T47D (cell line): Measurements from ENCODE around the gene PAF1.

ENCODE experiments used
- DNase-seq, 2 experiments: peaks; one replicate each; pipeline versions ENCODE4 v3.0.0 to v3.0.0-alpha.2; 2011 to 2012; ENCODE audit warnings: low read depth in 1 of 2, low spot score in 1 of 2
- JUND ChIP-seq: IDR thresholded peaks from 2 replicates; pipeline ENCODE4 v1.6.1; 2012; ENCODE audit warnings: low read depth
- in situ Hi-C: cut with HindIII; loops from 2 replicates; pipeline ENCODE4 v1.10.0; 2016; ENCODE audit warnings: low sequenced_read_pairs, low pct_unique_long_range_greater_than_20kb

The PAF1 gene

DNA sequence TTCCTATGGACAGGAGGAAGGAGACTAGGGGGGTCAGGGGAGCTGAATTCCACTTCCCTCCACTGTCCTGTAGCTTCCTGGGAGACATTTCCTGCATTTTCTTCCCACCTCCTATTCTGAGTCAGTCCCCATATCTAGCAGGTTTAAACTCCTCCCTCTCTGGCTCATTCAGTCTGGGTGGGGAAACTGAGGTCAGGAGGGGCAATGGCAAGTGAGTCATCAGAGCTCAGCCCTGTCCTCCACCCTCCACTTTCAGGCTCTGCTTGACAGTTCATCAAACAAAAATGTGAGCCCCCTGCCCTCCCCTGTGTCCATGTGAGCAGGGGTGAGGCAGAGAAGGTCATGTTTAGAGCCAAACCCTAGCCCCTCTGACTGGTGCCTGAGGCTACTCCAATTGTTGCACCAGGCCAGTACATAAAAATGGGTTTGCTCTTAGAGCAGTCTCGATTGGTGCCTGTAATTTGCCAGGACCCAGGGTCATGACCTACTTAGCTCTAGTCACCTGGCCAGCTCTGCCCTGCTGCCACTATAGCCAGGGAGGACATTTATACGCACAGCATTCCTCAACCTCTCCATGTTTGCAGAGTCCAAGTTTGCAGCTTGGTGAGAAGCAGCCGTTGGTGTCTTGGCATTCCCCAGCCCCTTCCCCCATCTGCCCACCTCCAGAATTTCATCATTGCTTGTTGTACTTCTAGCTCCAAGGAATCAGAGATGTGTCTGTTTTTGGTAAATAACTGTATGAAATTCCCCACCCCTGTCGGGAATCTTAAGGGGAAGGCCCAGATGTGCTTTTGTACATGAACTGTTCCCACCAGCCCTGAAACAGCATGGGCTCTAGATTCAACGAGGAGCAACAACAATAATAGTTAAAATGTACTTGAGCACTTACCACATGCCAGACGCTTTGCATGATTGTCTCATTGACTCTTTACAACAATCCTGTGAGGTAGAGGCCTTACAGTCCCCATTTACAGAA lies 27.9 kb downstream of the PAF1 start:
- in situ Hi-C loops, result no loop called here
- no peak for TF ChIP-seq JUND
- DNase-seq, result no peak

- in situ Hi-C loops, result no loop called here
- no peak for DNase-seq
- TF ChIP-seq JUND, result no peak
Observed at GRCh38 chr19:39360599-39360998, 30.3 kb downstream of the PAF1 start.

DNA sequence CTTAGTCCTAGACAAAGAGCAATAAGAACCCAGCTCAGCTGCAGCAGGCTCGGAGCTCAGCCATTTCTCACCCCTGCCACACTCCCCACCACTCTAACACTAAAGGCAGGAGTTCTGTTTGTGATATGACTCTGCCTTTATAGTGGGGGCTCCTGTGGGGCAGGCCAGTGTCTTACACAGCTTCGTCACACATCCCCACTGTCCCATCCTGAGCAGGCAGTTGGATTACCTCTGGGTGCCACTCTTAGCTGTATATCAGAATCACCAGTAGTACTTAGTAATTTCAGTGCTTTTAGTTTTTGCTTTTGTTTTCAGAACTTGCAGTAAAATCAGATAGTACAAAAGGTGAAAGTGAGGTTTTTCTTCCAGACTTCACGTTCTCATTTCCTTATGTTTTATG lies 31.9 kb downstream of the PAF1 start:
- DNase-seq, result no peak
- TF ChIP-seq JUND, result no peak
- in situ Hi-C loops, result no loop called here

- DNase-seq, result no peak
Observed at GRCh38 chr19:39356647-39357046, 34.3 kb downstream of the PAF1 start.

DNA sequence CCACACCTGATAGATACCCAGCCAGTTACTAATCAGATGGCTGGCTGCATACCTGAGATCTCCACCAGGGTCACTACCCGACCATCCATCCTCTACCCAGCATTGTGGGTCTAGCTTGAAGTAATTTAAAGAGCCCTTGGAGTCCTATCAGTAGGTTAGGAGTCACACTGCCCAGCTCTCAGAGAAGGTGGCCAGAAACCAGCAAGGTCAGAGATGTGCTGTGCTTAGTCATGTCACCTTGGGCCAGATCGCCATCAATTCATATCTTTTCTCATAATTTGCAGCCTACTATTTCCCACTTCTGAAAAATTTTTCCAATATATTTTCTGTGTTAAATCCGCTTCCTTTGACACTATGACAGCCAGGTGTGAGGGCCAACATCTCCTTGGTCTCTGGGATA lies 34.8 kb downstream of the PAF1 start:
- no peak for TF ChIP-seq JUND
- in situ Hi-C loops, result no loop called here

More at GRCh38 chr19:39356647-39357046, 34.3 kb downstream of the PAF1 start:
- no peak for TF ChIP-seq JUND
- in situ Hi-C loops, result no loop called here

GRCh38 chr19:39355253-39355652 lies 35.7 kb downstream of the PAF1 start:
- no peak for TF ChIP-seq JUND
- in situ Hi-C loops, result no loop called here
- no peak for DNase-seq

More for the DNA sequence above, 34.8 kb downstream of the PAF1 start:
- no peak for DNase-seq

- DNase-seq, result no peak
- no peak for TF ChIP-seq JUND
- in situ Hi-C loops, result no loop called here
Observed at GRCh38 chr19:39352381-39353255, 38.3 kb downstream of the PAF1 start.

- no peak for DNase-seq
- in situ Hi-C loops, result no loop called here
- TF ChIP-seq JUND, result no peak
Observed at GRCh38 chr19:39351537-39352064, 39.3 kb downstream of the PAF1 start.

GRCh38 chr19:39350156-39350555 lies 40.8 kb downstream of the PAF1 start:
- DNase-seq, result no peak
- TF ChIP-seq JUND, result no peak
- in situ Hi-C loops, result no loop called here

DNA sequence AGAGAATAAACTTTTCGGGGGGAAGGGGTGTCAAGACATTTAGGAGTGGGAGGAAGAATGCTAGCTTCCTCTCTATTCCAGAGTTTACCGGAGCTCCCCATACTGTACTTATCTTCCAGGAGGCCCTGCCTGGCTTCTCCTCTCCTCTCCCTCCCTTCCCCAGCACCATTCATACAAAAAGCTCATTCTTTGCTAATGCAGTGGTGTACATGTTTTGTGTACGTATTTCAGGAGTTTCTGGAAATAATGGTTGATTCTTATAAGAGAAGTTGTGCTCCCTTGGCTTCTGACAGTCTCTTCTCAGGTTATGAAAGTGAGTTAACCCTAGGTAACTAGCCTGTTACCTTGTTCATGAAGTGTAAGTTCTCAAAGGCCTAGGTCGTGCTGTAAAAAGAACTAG lies 41.6 kb downstream of the PAF1 start:
- in situ Hi-C loops, result no loop called here
- no peak for TF ChIP-seq JUND
- DNase-seq, result no peak

- TF ChIP-seq JUND, result no peak
- DNase-seq, result no peak
- in situ Hi-C loops, result no loop called here
Observed at GRCh38 chr19:39347332-39348164, 43.4 kb downstream of the PAF1 start.

DNA sequence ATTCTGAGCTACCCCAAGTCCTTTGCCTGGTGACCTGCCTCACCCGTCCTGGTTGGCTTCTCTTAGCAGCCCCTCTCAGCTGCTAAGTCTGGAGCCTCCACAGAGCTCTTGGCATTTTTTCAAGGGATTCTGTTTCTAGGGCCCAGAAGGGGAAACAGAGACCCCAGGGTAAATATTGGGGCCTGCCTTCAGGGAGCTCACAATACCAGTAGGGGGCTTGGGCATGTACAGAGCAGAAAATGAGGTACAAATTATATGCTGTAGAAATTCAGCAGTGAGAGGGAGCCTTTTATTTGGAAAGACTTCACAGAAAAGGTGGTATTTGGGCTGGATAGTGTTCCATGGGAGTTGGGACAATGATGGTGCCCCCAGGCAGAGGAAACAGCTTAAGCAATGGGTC lies 45.0 kb downstream of the PAF1 start:
- in situ Hi-C loops, result no loop called here
- TF ChIP-seq JUND, result no peak
- DNase-seq, result no peak
